ENCODE results near the gene IFNA16.

GRCh38 chr9:21251190-21251589, 34.1 kb upstream of the IFNA16 start:
- TF ChIP-seq CTCF (optimal IDR thresholded peaks at IDR 0.05 in 1 of 3, IDR thresholded peaks at IDR 0.05 in 1 of 3, conservative IDR thresholded peaks at IDR 0.05 in 1 of 3; ENCODE audit: extremely low read depth in 1 of 3, insufficient read depth in 2 of 3, low read length in 3 of 3) (no peak), EZH2 (IDR thresholded peaks at IDR 0.05; ENCODE audit: low read length) (no peak)
